VCaP (cell line): Measurements from ENCODE around the gene ATP6V1F.

Experiments used
- H3K27ac ChIP-seq: fragments of 450-650 bp; 2 replicates; pipeline ENCODE4 v1.5.1; 2017
- CTCF ChIP-seq: fragments of 450-650 bp; conservative IDR thresholded peaks from 2 replicates; pipeline ENCODE4 v1.5.1; 2017; ENCODE audit warnings: mild to moderate bottlenecking, moderate library complexity

The ATP6V1F gene

GRCh38 chr7:128883622-128884448 is 21.2 kb downstream of the ATP6V1F start:
- H3K27ac ChIP-seq, result no peak overlapping the region
- TF ChIP-seq CTCF, result peak; percentile 98

- no peak for TF ChIP-seq CTCF
- no peak overlapping the region for H3K27ac ChIP-seq
Observed at GRCh38 chr7:128884561-128885369, 22.1 kb downstream of the ATP6V1F start.

- TF ChIP-seq CTCF, result no peak
Observed at GRCh38 chr7:128885370-128886187, 22.9 kb downstream of the ATP6V1F start.

GRCh38 chr7:128886391-128887168 is 23.9 kb downstream of the ATP6V1F start:
- H3K27ac ChIP-seq, result no peak overlapping the region
- no peak for TF ChIP-seq CTCF

More at GRCh38 chr7:128885370-128886187, 22.9 kb downstream of the ATP6V1F start:
- H3K27ac ChIP-seq, result no peak overlapping the region

- H3K27ac ChIP-seq, result no peak overlapping the region
- TF ChIP-seq CTCF, result no peak
Observed at GRCh38 chr7:128887169-128888038, 24.7 kb downstream of the ATP6V1F start.

GRCh38 chr7:128888039-128888755 is 25.5 kb downstream of the ATP6V1F start:
- H3K27ac ChIP-seq, result no peak overlapping the region
- no peak for TF ChIP-seq CTCF
